K562 (cell line): ENCODE data around the gene ZNF609. TPM values are rescaled to one million over a fixed set of nuclear protein-coding genes. Genes with fewer than 3 reads are reported as not detected.

Source experiments
- ATAC-seq: fragments of 200-7000 bp; cut with Tn5 transposase; 3 replicates; pipeline ENCODE4 v1.9.1; 2020; ENCODE audit warnings: moderate library complexity
- BruUV-seq: library from RNA; stranded (reverse); fragments of 400-500 nt; replicated peaks from 2 replicates; lab custom pipeline; 2021; lab: Mats Ljungman, UMichigan
- CTCF ChIA-PET: fragments of 300-600 bp; formaldehyde crosslinking; extraction: SDS; loops from one replicate; lab custom pipeline; 2021; ENCODE audit warnings: low intra/inter-chr PET ratio; lab: Yijun Ruan, JAX
- POLR2A ChIA-PET: fragments of 300-600, 350-650 bp; sonication (Branson Sonifier 250); formaldehyde crosslinking; extraction: SDS; loops from one replicate; lab custom pipeline; 2021; ENCODE audit warnings: antibody characterized with exemption, inconsistent platforms; lab: Yijun Ruan, JAX
- DNase-seq, 4 experiments: peaks; one replicate each; pipeline versions ENCODE4 v3.0.0 to v3.0.0-alpha.2; 2011 to 2018; ENCODE audit warnings: low spot score in 3 of 4, mixed read lengths in 3 of 4; ENCODE audit errors: extremely low read depth in 1 of 4
- FAIRE-seq: peaks from 2 replicates; lab custom pipeline; 2011; peaks lifted over from hg19 to GRCh38; lab: Jason Lieb, UNC
- H2AFZ ChIP-seq: 2 replicates; pipeline ENCODE4 v1.6.0; 2011; ENCODE audit warnings: low read depth, low read length, control low read depth, inconsistent platforms
- H3K27ac ChIP-seq: fragments of 200-600 bp; 3 replicates; pipeline ENCODE4 v1.8.0; 2011; ENCODE audit warnings: low read depth, mild to moderate bottlenecking, control low read depth, inconsistent platforms, low read length, moderate library complexity, mixed read lengths; ENCODE audit errors: extremely low read depth
- H3K27me3 ChIP-seq, 2 experiments: fragments of 300-600 bp in 1 of 2; 2 replicates in 1 of 2; 3 replicates in 1 of 2; pipeline versions ENCODE4 v1.6.0 to v1.8.0; 2011; ENCODE audit warnings: inconsistent platforms in 2 of 2, low read length in 2 of 2, mild to moderate bottlenecking in 1 of 2, mixed read lengths in 1 of 2, moderate library complexity in 1 of 2; ENCODE audit not compliant: control insufficient read depth in 2 of 2, insufficient read depth in 2 of 2
- H3K36me3 ChIP-seq: fragments of 300-600 bp; 3 replicates; pipeline ENCODE4 v1.8.0; 2011; ENCODE audit warnings: mild to moderate bottlenecking, low read length, inconsistent platforms; ENCODE audit not compliant: control insufficient read depth, insufficient read depth
- H3K4me1 ChIP-seq, 2 experiments: fragments of 200-600 bp in 1 of 2; replicated peaks in 1 of 2; 2 replicates in 1 of 2; 3 replicates in 1 of 2; pipeline versions ENCODE4 v1.5.1 to v1.8.0; 2011; ENCODE audit warnings: inconsistent platforms in 2 of 2, low read length in 2 of 2, mild to moderate bottlenecking in 1 of 2, mixed read lengths in 1 of 2, moderate library complexity in 1 of 2; ENCODE audit not compliant: control insufficient read depth in 2 of 2, insufficient read depth in 2 of 2
- H3K4me2 ChIP-seq: 2 replicates; pipeline ENCODE4 v1.6.1; 2011; ENCODE audit warnings: low read length, control low read depth, inconsistent platforms, mixed read lengths; ENCODE audit not compliant: insufficient read depth
- H3K4me3 ChIP-seq: fragments of 200-600 bp; sonication (generic), shearing (Covaris generic); 2 replicates; pipeline ENCODE4 v1.5.1; 2016; ENCODE audit warnings: control low read depth, inconsistent platforms
- H3K79me2 ChIP-seq: fragments of 200-600 bp; 3 replicates; pipeline ENCODE4 v1.8.0; 2011; ENCODE audit warnings: low read length, inconsistent platforms; ENCODE audit not compliant: control insufficient read depth, insufficient read depth
- H3K9ac ChIP-seq, 2 experiments: 2 replicates each; pipeline versions ENCODE4 v1.6.0 to v1.6.1; 2011; ENCODE audit warnings: low read depth in 2 of 2, low read length in 2 of 2, control low read depth in 1 of 2, inconsistent platforms in 1 of 2, mild to moderate bottlenecking in 1 of 2, mixed read lengths in 1 of 2; ENCODE audit not compliant: insufficient read depth in 1 of 2
- H3K9me1 ChIP-seq: one replicate; pipeline ENCODE4 v1.6.0; 2011; ENCODE audit warnings: inconsistent platforms, mild to moderate bottlenecking, low read length, moderate library complexity; ENCODE audit not compliant: control insufficient read depth, insufficient read depth
- H3K9me3 ChIP-seq: replicated peaks from 2 replicates; pipeline ENCODE4 v1.5.1; 2011; ENCODE audit warnings: low read depth, low read length, inconsistent platforms; ENCODE audit not compliant: control insufficient read depth, insufficient read depth
- H4K20me1 ChIP-seq: replicated peaks from 2 replicates; pipeline ENCODE4 v1.6.1; 2011; ENCODE audit warnings: low read length, inconsistent platforms, mixed read lengths; ENCODE audit not compliant: control insufficient read depth, insufficient read depth
- HNRNPK ChIP-seq: fragments of 200-400 bp; formaldehyde crosslinking; IDR thresholded peaks from one replicate; pipeline ENCODE4 v1.6.1; 2018; ENCODE audit warnings: mild to moderate bottlenecking, low read depth, low read length; ENCODE audit not compliant: poor library complexity, severe bottlenecking
- MGA ChIP-seq: fragments of 450-650 bp; IDR thresholded peaks from 2 replicates; pipeline ENCODE4 v1.6.1; 2016; ENCODE audit warnings: mild to moderate bottlenecking, moderate library complexity
- NONO ChIP-seq, 2 experiments: fragments of 200-400 bp in 1 of 2; fragments of 450-650 bp in 1 of 2; formaldehyde crosslinking in 1 of 2; IDR thresholded peaks; 2 replicates each; pipeline ENCODE4 v1.6.1; 2017; ENCODE audit warnings: low read depth in 2 of 2, mild to moderate bottlenecking in 2 of 2, moderate library complexity in 2 of 2, low read length in 1 of 2
- WGBS: fragments of 100-300 bp; shearing (Covaris generic); methylation state at CpG from one replicate; pipeline ENCODE4 v1.1.6; 2016; ENCODE audit warnings: low coverage, mixed read lengths; ENCODE audit not compliant: insufficient coverage; ENCODE audit errors: missing lambda C conversion rate; 5-methylcytosine and 5-hydroxymethylcytosine counted together
- in situ Hi-C: fragments of 300-500 bp; cut with MboI; formaldehyde crosslinking; loops from 4 replicates; pipeline ENCODE4 v1.15.0; 2018; ENCODE audit warnings: inconsistent platforms, mixed read lengths
- intact Hi-C: fragments of 100-400 bp; cut with micrococcal nuclease; formaldehyde crosslinking; loops from 2 replicates; pipeline ENCODE4 v1.14.2; 2022
- polyA plus RNA-seq, 8 experiments: library from polyadenylated mRNA; depleted of rRNA in 4 of 8; stranded (reverse) in 5 of 8; unstranded in 3 of 8; fragments of >200 nt; fragmentation: Nextera tagmentation in 2 of 8; fragmentation: Illumina TruSeq in 1 of 8; extraction: Ambion mirVana in 2 of 8; extraction: Trizol in 1 of 8; gene quantifications; 2 replicates each; pipeline versions ENCODE4 v1.2.1 to v1.2.3, GENCODE V29; 2011 to 2014; ENCODE audit warnings: inconsistent platforms in 1 of 8, missing spikeins in 1 of 8
- total RNA-seq, 7 experiments: library from RNA; depleted of rRNA in 6 of 7; stranded (reverse); fragments of >200 nt in 6 of 7; fragmentation: Illumina TruSeq in 2 of 7; extraction: Trizol in 2 of 7; gene quantifications; 2 replicates each; pipeline versions ENCODE4 v1.2.1 to v1.2.3, GENCODE V29; 2011 to 2021; ENCODE audit warnings: low replicate concordance in 1 of 7
- TF ChIP-seq, protein P1 (sequence below): fragments of 150-350 bp; IDR thresholded peaks from 2 replicates; pipeline ENCODE4 v1.6.1; 2014; ENCODE audit warnings: low read depth, mild to moderate bottlenecking, low read length, borderline replicate concordance
- TF ChIP-seq, protein P2 (sequence below): sonication (generic); formaldehyde crosslinking; IDR thresholded peaks from 2 replicates; pipeline ENCODE4 v1.8.0; 2022; ENCODE audit warnings: missing genetic modification reagents, mild to moderate bottlenecking, moderate library complexity, borderline replicate concordance

The ZNF609 gene
- total and polyA plus RNA-seq, 9 of the 15 experiments (the other 6 are each of a cell fraction or from before 2014, with no cell fraction given): 3.0 to 38.7 (median 17.8) TPM

DNA sequence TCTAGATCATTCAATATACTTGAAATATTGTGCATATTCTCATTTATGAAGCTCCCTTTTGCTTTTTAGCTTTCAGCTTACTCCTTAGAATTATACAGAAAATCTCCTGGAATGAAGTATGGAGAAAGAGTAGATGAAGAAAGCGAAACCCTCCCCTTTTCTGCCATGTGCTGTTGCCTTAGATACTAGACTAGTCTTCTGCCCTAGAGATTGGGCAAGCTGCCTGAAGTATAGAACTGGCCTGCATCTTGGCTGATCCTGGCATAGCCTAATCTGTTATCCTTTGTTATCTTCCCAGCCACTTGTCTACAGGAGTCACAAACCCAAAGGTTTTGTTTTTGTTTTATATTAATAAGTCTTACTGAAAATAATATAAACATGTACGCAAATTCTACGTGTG, 176.2 kb downstream of the ZNF609 start:
- 0 out of 2 replicates have a peak, but pooled peaks cover 4% of the 10 kb centered on the region for H3K9me3 ChIP-seq
- H3K9ac ChIP-seq: no peak overlapping the region
- ChIA-PET CTCF (no interaction called here), POLR2A (no interaction called here)
- peaks cover 19% of the 10 kb centered on the region; the same call in 2 of the 3 replicates for H3K36me3 ChIP-seq
- no peak overlapping the region for H3K27ac ChIP-seq
- H3K4me3 ChIP-seq: no peak overlapping the region
- FAIRE-seq: no peak
- H3K4me2 ChIP-seq: no peak overlapping the region
- no peak for ATAC-seq
- peaks cover 60% of the 10 kb centered on the region for H3K79me2 ChIP-seq
- in situ Hi-C loops: no loop called here
- H2AFZ ChIP-seq: no peak overlapping the region
- no peaks in the 10 kb centered on the region for H3K9me1 ChIP-seq
- DNase-seq: no peak
- peaks cover 0 to 17% of the 10 kb centered on the region in 2 experiments; a peak in 3 of 5 replicates for H3K4me1 ChIP-seq
- no peaks in the 10 kb centered on the region for H4K20me1 ChIP-seq
- intact Hi-C loops: no loop called here
- H3K27me3 ChIP-seq: no peaks in the 10 kb centered on the region
- WGBS: 96% methylated on average over 3 of the region's 3 CpGs
- BruUV-seq: no TSS peak
- TF ChIP-seq, protein P1, sequence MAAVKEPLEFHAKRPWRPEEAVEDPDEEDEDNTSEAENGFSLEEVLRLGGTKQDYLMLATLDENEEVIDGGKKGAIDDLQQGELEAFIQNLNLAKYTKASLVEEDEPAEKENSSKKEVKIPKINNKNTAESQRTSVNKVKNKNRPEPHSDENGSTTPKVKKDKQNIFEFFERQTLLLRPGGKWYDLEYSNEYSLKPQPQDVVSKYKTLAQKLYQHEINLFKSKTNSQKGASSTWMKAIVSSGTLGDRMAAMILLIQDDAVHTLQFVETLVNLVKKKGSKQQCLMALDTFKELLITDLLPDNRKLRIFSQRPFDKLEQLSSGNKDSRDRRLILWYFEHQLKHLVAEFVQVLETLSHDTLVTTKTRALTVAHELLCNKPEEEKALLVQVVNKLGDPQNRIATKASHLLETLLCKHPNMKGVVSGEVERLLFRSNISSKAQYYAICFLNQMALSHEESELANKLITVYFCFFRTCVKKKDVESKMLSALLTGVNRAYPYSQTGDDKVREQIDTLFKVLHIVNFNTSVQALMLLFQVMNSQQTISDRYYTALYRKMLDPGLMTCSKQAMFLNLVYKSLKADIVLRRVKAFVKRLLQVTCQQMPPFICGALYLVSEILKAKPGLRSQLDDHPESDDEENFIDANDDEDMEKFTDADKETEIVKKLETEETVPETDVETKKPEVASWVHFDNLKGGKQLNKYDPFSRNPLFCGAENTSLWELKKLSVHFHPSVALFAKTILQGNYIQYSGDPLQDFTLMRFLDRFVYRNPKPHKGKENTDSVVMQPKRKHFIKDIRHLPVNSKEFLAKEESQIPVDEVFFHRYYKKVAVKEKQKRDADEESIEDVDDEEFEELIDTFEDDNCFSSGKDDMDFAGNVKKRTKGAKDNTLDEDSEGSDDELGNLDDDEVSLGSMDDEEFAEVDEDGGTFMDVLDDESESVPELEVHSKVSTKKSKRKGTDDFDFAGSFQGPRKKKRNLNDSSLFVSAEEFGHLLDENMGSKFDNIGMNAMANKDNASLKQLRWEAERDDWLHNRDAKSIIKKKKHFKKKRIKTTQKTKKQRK: no peak
- TF ChIP-seq NONO (IDR thresholded peaks at IDR 0.05; ENCODE audit: low read depth in 2 of 2, low read length in 1 of 2) (no peak), HNRNPK (no peak), MGA (no peak)
- TF ChIP-seq, protein P2, sequence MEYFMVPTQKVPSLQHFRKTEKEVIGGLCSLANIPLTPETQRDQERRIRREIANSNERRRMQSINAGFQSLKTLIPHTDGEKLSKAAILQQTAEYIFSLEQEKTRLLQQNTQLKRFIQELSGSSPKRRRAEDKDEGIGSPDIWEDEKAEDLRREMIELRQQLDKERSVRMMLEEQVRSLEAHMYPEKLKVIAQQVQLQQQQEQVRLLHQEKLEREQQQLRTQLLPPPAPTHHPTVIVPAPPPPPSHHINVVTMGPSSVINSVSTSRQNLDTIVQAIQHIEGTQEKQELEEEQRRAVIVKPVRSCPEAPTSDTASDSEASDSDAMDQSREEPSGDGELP (CRISPR knock-in tag): no peak
